Sigmoid colon (tissue), 7 donors: ENCODE measurements around the gene MANBA. TPM values are rescaled to one million over a fixed set of nuclear protein-coding genes. Genes with fewer than 3 reads are reported as not detected.

Experiments
- DNase-seq: peaks from one replicate; pipeline ENCODE4 v3.0.0-alpha.2; 2019
- H3K27ac ChIP-seq, 4 donors: fragments of 200-600 bp; sonication (generic); one replicate each; pipeline ENCODE4 v1.5.1; 2016 to 2019; ENCODE audit warnings: mild to moderate bottlenecking in 1 of 4
- H3K27me3 ChIP-seq, 3 donors: fragments of 200-600 bp; sonication (generic); one replicate each; pipeline ENCODE4 v1.5.1; 2019; ENCODE audit warnings: mild to moderate bottlenecking in 1 of 3
- H3K36me3 ChIP-seq, 4 donors: fragments of 200-600 bp; sonication (generic); one replicate each; pipeline ENCODE4 v1.5.1; 2016 to 2019
- H3K4me1 ChIP-seq, 4 donors: fragments of 200-600 bp; sonication (generic); one replicate each; pipeline ENCODE4 v1.5.1; 2017 to 2019
- H3K4me3 ChIP-seq, 4 donors: fragments of 200-600 bp; sonication (generic); one replicate each; pipeline ENCODE4 v1.5.1; 2017 to 2019; ENCODE audit warnings: mild to moderate bottlenecking in 2 of 4, moderate library complexity in 1 of 4
- H3K9me3 ChIP-seq, 4 donors: fragments of 200-600 bp in 3 of 4; sonication (generic) in 3 of 4; one replicate each; pipeline versions ENCODE4 v1.5.1 to v1.6.1; 2013 to 2019
- CTCF ChIP-seq, 4 experiments: fragments of 450-650 bp in 3 of 4; fragments of 200-600 bp in 1 of 4; IDR thresholded peaks; one replicate each; pipeline ENCODE4 v1.5.1; 2016 to 2019; ENCODE audit warnings: antibody characterized with exemption in 4 of 4, mild to moderate bottlenecking in 3 of 4, moderate library complexity in 2 of 4
- EP300 ChIP-seq, 4 donors: sonication (generic); formaldehyde crosslinking; IDR thresholded peaks; one replicate each; pipeline ENCODE4 v1.6.1; 2017; ENCODE audit warnings: antibody characterized with exemption in 4 of 4
- POLR2A ChIP-seq, 2 donors: fragments of 450-650 bp; IDR thresholded peaks; one replicate each; pipeline ENCODE4 v1.6.1; 2016; ENCODE audit warnings: antibody characterized with exemption in 2 of 2, mild to moderate bottlenecking in 2 of 2, moderate library complexity in 2 of 2
- POLR2AphosphoS5 ChIP-seq, 4 donors: sonication (generic); formaldehyde crosslinking; IDR thresholded peaks; one replicate each; pipeline ENCODE4 v1.6.1; 2017; ENCODE audit warnings: antibody characterized with exemption in 4 of 4
- WGBS, 2 donors: extraction: QIAGEN DNeasy Blood & Tissue Kit; methylation state at CpG; one replicate each; pipeline ENCODE4 v1.1.7; 2013; 5-methylcytosine and 5-hydroxymethylcytosine counted together
- intact Hi-C: fragments of 100-400 bp; cut with DNase I; formaldehyde crosslinking; loops from one replicate; pipeline ENCODE4 v1.15.1; 2023
- polyA plus RNA-seq, 3 donors: library from polyadenylated mRNA; stranded (reverse); fragments of 200-250 nt; gene quantifications; one replicate each; pipeline ENCODE4 v1.2.3, GENCODE V29; 2013
- total RNA-seq, 4 donors: library from RNA; depleted of rRNA; stranded (reverse); fragments of >200 nt; gene quantifications; one replicate each; pipeline ENCODE4 v1.1.0, GENCODE V29; 2016
- donor health status: healthy with polysubstance abuse.
- donor health status: Bipolar disorder and iron deficiency.
- donor health status: healthy.

Gene MANBA
- total and polyA plus RNA-seq, 7 donors = 8.4 to 47.4 (median 25.3) TPM

- no peak overlapping the region for H3K27ac ChIP-seq
- H3K27me3 ChIP-seq = no peaks in the 10 kb centered on the region
- H3K4me1 ChIP-seq = peaks cover 0 to 1% (median 0%) of the 10 kb centered on the region in 4 donors
- H3K36me3 ChIP-seq = peaks cover 0 to 23% (median 0%) of the 10 kb centered on the region in 4 donors
- H3K4me3 ChIP-seq = no peak overlapping the region
- intact Hi-C loops = no loop called here
- DNase-seq = no peak
- no peaks in the 10 kb centered on the region for H3K9me3 ChIP-seq
- 77 to 81% methylated on average over 3 of the region's 3 CpGs for WGBS, 2 donors
- TF ChIP-seq EP300 (IDR thresholded peaks at IDR 0.05) (no peak), POLR2AphosphoS5 (IDR thresholded peaks at IDR 0.05) (no peak), POLR2A (IDR thresholded peaks at IDR 0.05) (no peak)
Observed at GRCh38 chr4:102692474-102692873, 68.3 kb downstream of the MANBA start.

- Histone ChIP-seq H3K9me3 (no peaks in the 10 kb centered on the region), H3K4me3 (no peak overlapping the region), H3K36me3 (peaks cover 0 to 23% (median 0%) of the 10 kb centered on the region in 4 donors), H3K4me1 (peaks cover 0 to 3% (median 0%) of the 10 kb centered on the region in 4 donors), H3K27me3 (no peaks in the 10 kb centered on the region), H3K27ac (no peak overlapping the region)
- 91% methylated on average over 7 of the region's 7 CpGs for WGBS, 2 donors
- TF ChIP-seq EP300 (IDR thresholded peaks at IDR 0.05) = no peak
- no peak for TF ChIP-seq POLR2AphosphoS5 (IDR thresholded peaks at IDR 0.05)
- TF ChIP-seq CTCF (IDR thresholded peaks at IDR 0.05) = no peak
- intact Hi-C loops = no loop called here
- no peak for DNase-seq
Observed at GRCh38 chr4:102687982-102688433, 72.8 kb downstream of the MANBA start.

GRCh38 chr4:102687373-102687981 is 73.3 kb downstream of the MANBA start:
- H3K36me3 ChIP-seq = peaks cover 0 to 26% (median 0%) of the 10 kb centered on the region in 4 donors
- H3K27ac ChIP-seq = no peak overlapping the region
- peaks cover 0 to 3% (median 0%) of the 10 kb centered on the region in 4 donors for H3K4me1 ChIP-seq
- WGBS, 2 donors = 64 to 77% methylated on average over 4 of the region's 4 CpGs
- intact Hi-C loops = no loop called here
- no peaks in the 10 kb centered on the region for H3K9me3 ChIP-seq
- TF ChIP-seq EP300 (IDR thresholded peaks at IDR 0.05) = no peak
- no peak for TF ChIP-seq POLR2A (IDR thresholded peaks at IDR 0.05)
- no peak for TF ChIP-seq CTCF (IDR thresholded peaks at IDR 0.05)
- no peak for TF ChIP-seq POLR2AphosphoS5 (IDR thresholded peaks at IDR 0.05)
- no peak for DNase-seq
- H3K4me3 ChIP-seq = no peak overlapping the region
- no peaks in the 10 kb centered on the region for H3K27me3 ChIP-seq

- H3K4me1 ChIP-seq = peaks cover 0 to 3% (median 0%) of the 10 kb centered on the region in 4 donors
- H3K4me3 ChIP-seq = no peak overlapping the region
- intact Hi-C loops = no loop called here
- no peak for DNase-seq
- H3K36me3 ChIP-seq = peaks cover 0 to 32% (median 0%) of the 10 kb centered on the region in 4 donors
- H3K27ac ChIP-seq = no peak overlapping the region
- WGBS, 2 donors = 87 to 90% methylated on average over 3 of the region's 3 CpGs
- TF ChIP-seq POLR2A (IDR thresholded peaks at IDR 0.05) = no peak
- TF ChIP-seq CTCF (IDR thresholded peaks at IDR 0.05) = no peak
- no peak for TF ChIP-seq EP300 (IDR thresholded peaks at IDR 0.05)
- TF ChIP-seq POLR2AphosphoS5 (IDR thresholded peaks at IDR 0.05) = no peak
- no peaks in the 10 kb centered on the region for H3K9me3 ChIP-seq
- no peaks in the 10 kb centered on the region for H3K27me3 ChIP-seq
Observed at GRCh38 chr4:102685768-102686167, 75.0 kb downstream of the MANBA start.

GRCh38 chr4:102684610-102685052 is 76.1 kb downstream of the MANBA start:
- Histone ChIP-seq H3K27ac (no peak overlapping the region), H3K4me1 (peaks cover 0 to 3% (median 0%) of the 10 kb centered on the region in 4 donors), H3K4me3 (no peak overlapping the region), H3K36me3 (peaks cover 0 to 22% (median 0%) of the 10 kb centered on the region in 4 donors), H3K27me3 (no peaks in the 10 kb centered on the region), H3K9me3 (no peaks in the 10 kb centered on the region)
- no peak for DNase-seq
- intact Hi-C loops = no loop called here
- 88 to 89% methylated on average over 4 of the region's 4 CpGs for WGBS, 2 donors
- TF ChIP-seq POLR2A (IDR thresholded peaks at IDR 0.05) = no peak
- no peak for TF ChIP-seq POLR2AphosphoS5 (IDR thresholded peaks at IDR 0.05)
- no peak for TF ChIP-seq EP300 (IDR thresholded peaks at IDR 0.05)
- TF ChIP-seq CTCF (IDR thresholded peaks at IDR 0.05) = no peak
